Erythroblast (primary cell): ENCODE measurements around the gene CAV1.

Source experiments
- GATA1 ChIP-seq: IDR thresholded peaks from 2 replicates; pipeline ENCODE4 v1.6.1; 2011; ENCODE audit warnings: low read depth, mild to moderate bottlenecking, control low read depth, low read length, moderate library complexity
- POLR2A ChIP-seq: IDR thresholded peaks from 2 replicates; pipeline ENCODE4 v1.6.1; 2011; ENCODE audit warnings: mild to moderate bottlenecking, low read length

DNA sequence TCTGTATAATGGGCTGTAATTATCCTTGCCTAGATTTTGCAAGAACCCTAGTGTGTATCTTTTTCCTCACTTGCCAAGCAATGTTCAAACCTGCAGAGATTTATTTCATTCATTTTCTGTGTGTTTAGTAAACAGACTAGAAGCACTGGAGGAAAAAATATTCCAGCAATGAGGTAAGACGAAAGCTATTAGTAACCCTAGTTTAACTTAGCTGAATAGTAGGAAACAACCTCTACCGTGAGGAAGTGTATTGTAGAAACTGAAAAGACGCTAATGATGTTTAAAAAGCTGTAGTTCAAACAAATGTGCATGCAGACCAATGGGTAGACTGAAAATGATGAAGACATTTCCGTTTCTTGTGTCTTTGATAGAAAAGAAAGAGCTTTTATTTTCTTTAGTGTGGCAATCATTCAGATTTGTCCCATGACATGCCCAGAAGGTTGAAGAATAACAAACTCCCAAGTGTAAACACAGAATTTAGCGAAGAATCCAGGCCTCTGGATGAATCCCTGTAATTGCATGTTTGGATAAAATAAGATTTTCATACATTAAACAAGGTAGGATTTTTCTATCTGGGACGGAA lies 20.7 kb downstream of the CAV1 start:
- no peak for TF ChIP-seq POLR2A
- TF ChIP-seq GATA1 = no peak
